ENCODE results near the gene AGER.

DNA sequence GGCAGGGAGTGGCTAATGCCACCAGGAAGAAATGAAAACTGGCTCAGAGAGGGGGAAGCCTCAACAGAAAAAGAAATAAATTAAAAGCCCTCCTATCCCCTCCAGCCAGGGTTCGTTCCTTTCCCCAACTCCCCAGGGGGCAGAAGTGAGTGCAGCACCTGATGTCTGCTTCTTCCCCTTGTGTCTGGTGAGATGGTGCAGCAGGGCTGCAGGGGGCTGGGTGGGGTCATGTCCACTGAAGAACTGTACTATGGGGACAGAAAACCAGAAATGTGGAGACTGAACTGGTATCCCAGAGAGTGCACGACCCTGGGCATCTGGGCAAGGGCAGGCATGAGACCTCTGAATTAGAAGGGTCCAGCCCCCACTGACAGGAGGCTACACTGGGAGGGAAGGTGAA, 15.7 kb downstream of the AGER start:
- TF ChIP-seq, protein P1, sequence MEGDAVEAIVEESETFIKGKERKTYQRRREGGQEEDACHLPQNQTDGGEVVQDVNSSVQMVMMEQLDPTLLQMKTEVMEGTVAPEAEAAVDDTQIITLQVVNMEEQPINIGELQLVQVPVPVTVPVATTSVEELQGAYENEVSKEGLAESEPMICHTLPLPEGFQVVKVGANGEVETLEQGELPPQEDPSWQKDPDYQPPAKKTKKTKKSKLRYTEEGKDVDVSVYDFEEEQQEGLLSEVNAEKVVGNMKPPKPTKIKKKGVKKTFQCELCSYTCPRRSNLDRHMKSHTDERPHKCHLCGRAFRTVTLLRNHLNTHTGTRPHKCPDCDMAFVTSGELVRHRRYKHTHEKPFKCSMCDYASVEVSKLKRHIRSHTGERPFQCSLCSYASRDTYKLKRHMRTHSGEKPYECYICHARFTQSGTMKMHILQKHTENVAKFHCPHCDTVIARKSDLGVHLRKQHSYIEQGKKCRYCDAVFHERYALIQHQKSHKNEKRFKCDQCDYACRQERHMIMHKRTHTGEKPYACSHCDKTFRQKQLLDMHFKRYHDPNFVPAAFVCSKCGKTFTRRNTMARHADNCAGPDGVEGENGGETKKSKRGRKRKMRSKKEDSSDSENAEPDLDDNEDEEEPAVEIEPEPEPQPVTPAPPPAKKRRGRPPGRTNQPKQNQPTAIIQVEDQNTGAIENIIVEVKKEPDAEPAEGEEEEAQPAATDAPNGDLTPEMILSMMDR (IDR thresholded peaks at IDR 0.05) = no peak
- no peak for TF ChIP-seq POLR2A (IDR thresholded peaks at IDR 0.05)
